Left lung (tissue), 10 donors: Measurements from ENCODE around the gene UNC5C. TPM values are rescaled to one million over a fixed set of nuclear protein-coding genes. Genes with fewer than 3 reads are reported as not detected.

Source experiments
- ATAC-seq: fragments of 200-7000 bp; cut with Tn5 transposase; one replicate; pipeline ENCODE4 v1.9.1; 2020; ENCODE audit warnings: moderate library complexity
- DNase-seq, 4 donors: peaks; one replicate each; pipeline ENCODE4 v3.0.0-alpha.2; 2013 to 2020
- H3K27ac ChIP-seq, 2 donors: fragments of 200-600 bp; sonication (generic) in 1 of 2; one replicate each; pipeline versions ENCODE4 v1.5.0 to v1.8.0; 2020 to 2021
- H3K27me3 ChIP-seq, 2 donors: fragments of 200-600 bp; sonication (generic) in 1 of 2; one replicate each; pipeline versions ENCODE4 v1.5.0 to v1.8.0; 2020 to 2021
- H3K36me3 ChIP-seq, 2 donors: fragments of 200-600 bp; sonication (generic) in 1 of 2; one replicate each; pipeline versions ENCODE4 v1.5.0 to v1.8.0; 2020 to 2021
- H3K4me1 ChIP-seq, 2 donors: fragments of 200-600 bp; one replicate each; pipeline ENCODE4 v1.8.0; 2021
- H3K4me3 ChIP-seq, 2 donors: fragments of 200-600 bp; sonication (generic) in 1 of 2; one replicate each; pipeline versions ENCODE4 v1.5.0 to v1.8.0; 2020 to 2021; ENCODE audit warnings: mild to moderate bottlenecking in 1 of 2
- H3K9me3 ChIP-seq, 2 donors: fragments of 200-600 bp; sonication (generic) in 1 of 2; one replicate each; pipeline versions ENCODE4 v1.5.0 to v1.8.0; 2020 to 2021
- intact Hi-C, 2 donors: fragments of 100-400 bp; cut with DNase I; formaldehyde crosslinking; loops; one replicate each; pipeline versions ENCODE4 v1.11.2 to v1.14.2; 2022
- polyA plus RNA-seq, 6 donors: library from polyadenylated mRNA; unstranded; fragments of 120-200 nt; gene quantifications; one replicate each; pipeline ENCODE4 v1.2.1, GENCODE V29; 2013; ENCODE audit not compliant: insufficient read length in 6 of 6
- total RNA-seq, 2 donors: library from RNA; stranded (reverse); fragmentation: NEBNext Ultra II Directional; extraction: Animal tissue kit (Norgen Biotek cat#: 25700); gene quantifications; one replicate each; pipeline ENCODE4 v1.2.1, GENCODE V29; 2021
- TF ChIP-seq, protein P1 (sequence below), 2 donors: fragments of 200-600 bp; sonication (generic) in 1 of 2; IDR thresholded peaks; one replicate each; pipeline versions ENCODE4 v1.5.0 to v1.8.0; 2021; ENCODE audit warnings: antibody characterized with exemption in 2 of 2
- donor health status: DM: no; HTN: yes; CAD: no.
- donor health status: DM: no; HTN: no; CAD: no.

Gene UNC5C
- total and polyA plus RNA-seq, 8 donors = 9.0 to 49.5 (median 40.5) TPM

DNA sequence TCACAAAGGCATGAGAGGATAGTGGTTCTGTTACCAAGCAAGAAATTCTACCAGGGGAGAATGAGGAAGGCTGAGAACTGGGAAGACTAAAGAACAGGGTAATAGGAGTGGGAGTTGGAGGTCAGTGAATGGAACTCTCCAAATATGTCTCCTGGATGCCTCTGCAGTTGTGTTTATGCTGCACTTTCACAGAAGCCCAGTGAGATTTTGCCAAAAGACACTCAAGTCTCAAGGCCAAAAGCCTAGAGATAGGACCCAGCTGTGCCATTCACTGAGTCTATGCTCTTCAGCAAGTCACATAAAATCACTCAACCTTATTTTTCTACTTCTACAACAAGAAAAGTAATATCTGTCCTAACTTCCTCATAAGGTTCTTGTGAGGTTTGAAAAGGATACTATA, 285.4 kb downstream of the UNC5C start:
- Histone ChIP-seq H3K9me3 (no peaks in the 10 kb centered on the region), H3K4me1 (no peaks in the 10 kb centered on the region), H3K27me3 (no peaks in the 10 kb centered on the region), H3K36me3 (no peaks in the 10 kb centered on the region), H3K27ac (no peak overlapping the region), H3K4me3 (no peak overlapping the region)
- DNase-seq (peak in 1 of 4 donors; percentile 16), ATAC-seq (no peak)
- TF ChIP-seq, protein P1, sequence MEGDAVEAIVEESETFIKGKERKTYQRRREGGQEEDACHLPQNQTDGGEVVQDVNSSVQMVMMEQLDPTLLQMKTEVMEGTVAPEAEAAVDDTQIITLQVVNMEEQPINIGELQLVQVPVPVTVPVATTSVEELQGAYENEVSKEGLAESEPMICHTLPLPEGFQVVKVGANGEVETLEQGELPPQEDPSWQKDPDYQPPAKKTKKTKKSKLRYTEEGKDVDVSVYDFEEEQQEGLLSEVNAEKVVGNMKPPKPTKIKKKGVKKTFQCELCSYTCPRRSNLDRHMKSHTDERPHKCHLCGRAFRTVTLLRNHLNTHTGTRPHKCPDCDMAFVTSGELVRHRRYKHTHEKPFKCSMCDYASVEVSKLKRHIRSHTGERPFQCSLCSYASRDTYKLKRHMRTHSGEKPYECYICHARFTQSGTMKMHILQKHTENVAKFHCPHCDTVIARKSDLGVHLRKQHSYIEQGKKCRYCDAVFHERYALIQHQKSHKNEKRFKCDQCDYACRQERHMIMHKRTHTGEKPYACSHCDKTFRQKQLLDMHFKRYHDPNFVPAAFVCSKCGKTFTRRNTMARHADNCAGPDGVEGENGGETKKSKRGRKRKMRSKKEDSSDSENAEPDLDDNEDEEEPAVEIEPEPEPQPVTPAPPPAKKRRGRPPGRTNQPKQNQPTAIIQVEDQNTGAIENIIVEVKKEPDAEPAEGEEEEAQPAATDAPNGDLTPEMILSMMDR (IDR thresholded peaks at IDR 0.05) = no peak
- intact Hi-C loops = no loop called here

DNA sequence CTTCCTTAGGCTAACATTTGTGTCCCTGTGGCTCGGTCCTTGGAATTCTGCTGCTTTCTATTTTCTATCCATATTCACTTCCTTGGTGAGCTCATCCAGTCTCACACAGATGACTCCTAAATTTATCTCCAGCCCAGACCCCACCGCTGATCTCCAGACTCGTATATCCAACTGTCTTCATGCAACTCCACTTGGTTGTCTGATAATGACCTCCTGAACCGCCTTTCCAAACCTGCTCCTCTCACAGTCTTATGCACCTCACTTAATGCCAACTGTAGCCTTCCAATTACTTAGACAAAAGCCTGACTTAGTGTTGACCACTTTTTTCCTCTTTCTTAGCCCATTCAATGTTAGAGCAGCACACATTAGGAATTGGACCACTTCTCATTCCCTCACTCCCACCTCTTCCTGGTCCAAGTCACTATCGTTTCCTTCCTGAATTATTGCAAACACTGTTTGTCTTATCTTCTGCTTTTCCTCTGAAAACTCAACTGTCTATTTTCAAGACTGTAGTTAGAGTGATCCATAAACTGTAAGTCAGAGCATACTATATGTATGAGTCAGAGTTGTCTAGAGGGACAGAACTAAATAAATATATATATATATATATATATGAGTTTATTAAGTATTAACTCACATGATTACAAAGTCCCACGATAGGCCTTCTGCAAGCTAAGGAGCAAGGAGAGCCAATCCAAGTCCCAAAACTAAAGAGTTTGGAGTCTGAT, 292.5 kb downstream of the UNC5C start:
- DNase-seq (no peak), ATAC-seq (no peak)
- intact Hi-C loops = no loop called here
- no peak overlapping the region for H3K4me3 ChIP-seq
- H3K9me3 ChIP-seq = no peaks in the 10 kb centered on the region
- no peaks in the 10 kb centered on the region for H3K27me3 ChIP-seq
- H3K36me3 ChIP-seq = no peaks in the 10 kb centered on the region
- TF ChIP-seq, protein P1 (IDR thresholded peaks at IDR 0.05) = no peak
- no peaks in the 10 kb centered on the region for H3K4me1 ChIP-seq
- H3K27ac ChIP-seq = no peak overlapping the region

DNA sequence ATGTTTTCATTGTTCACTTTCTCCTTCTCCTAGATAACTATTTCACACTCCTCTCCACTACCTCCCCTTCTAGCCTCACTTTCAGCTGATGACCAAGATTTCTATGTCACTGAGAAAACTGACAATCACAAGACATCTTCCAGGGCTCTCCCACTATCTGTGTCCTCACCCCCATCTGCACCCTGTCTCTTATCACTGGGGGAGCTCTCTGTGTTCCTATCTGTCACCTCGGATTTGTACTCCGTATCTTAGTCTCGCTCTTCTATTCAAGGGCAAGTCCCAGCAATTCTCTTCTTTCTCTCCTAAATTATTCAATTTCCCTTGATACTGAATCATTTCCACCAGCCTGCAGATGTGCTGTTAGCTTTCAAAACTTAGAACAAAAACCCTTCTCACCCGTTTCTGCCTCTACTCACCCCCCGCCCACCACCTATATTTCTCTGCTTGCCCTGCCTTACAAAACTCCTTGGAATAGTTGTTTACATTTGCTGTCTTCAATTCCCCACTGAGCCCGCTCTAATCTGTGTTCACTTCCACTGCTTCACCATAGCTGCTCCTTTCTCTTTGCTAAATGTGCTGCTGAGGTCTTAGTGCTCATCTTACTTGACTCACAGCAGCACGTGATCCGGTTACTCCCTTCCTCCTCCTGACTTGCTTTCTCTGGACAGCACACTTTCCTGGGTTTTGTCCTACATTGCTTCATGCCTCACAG, 293.2 kb downstream of the UNC5C start:
- Histone ChIP-seq H3K4me1 (no peaks in the 10 kb centered on the region), H3K27me3 (no peaks in the 10 kb centered on the region), H3K4me3 (no peak overlapping the region), H3K27ac (no peak overlapping the region), H3K9me3 (no peaks in the 10 kb centered on the region), H3K36me3 (no peaks in the 10 kb centered on the region)
- TF ChIP-seq, protein P1 (IDR thresholded peaks at IDR 0.05) = no peak
- intact Hi-C loops = no loop called here
- DNase-seq (no peak), ATAC-seq (no peak)

DNA sequence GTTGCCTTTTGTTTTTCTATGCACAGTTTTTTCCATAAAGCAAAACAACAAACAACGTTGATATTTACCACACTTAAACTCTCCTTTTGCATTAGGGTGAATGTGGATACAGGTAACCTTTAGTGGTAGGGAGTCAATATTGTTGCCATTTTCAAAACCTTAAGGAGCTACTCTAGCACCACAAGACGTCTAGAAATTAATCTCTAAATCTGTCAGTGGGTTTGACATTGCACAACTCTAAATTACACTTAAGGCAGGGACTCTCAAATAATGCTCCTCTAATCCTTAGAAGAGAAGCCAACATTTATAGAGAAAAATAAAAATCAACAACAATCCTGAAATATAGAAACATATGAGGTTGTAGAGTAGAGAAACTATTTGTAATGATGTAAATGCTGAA, 297.2 kb downstream of the UNC5C start:
- ATAC-seq = peak; percentile 65
- intact Hi-C loops = no loop called here
- Histone ChIP-seq H3K4me3 (no peak overlapping the region), H3K27me3 (no peaks in the 10 kb centered on the region), H3K4me1 (no peaks in the 10 kb centered on the region), H3K36me3 (no peaks in the 10 kb centered on the region), H3K9me3 (no peaks in the 10 kb centered on the region), H3K27ac (no peak overlapping the region)
- DNase-seq = no peak
- TF ChIP-seq, protein P1 (IDR thresholded peaks at IDR 0.05) = no peak

DNA sequence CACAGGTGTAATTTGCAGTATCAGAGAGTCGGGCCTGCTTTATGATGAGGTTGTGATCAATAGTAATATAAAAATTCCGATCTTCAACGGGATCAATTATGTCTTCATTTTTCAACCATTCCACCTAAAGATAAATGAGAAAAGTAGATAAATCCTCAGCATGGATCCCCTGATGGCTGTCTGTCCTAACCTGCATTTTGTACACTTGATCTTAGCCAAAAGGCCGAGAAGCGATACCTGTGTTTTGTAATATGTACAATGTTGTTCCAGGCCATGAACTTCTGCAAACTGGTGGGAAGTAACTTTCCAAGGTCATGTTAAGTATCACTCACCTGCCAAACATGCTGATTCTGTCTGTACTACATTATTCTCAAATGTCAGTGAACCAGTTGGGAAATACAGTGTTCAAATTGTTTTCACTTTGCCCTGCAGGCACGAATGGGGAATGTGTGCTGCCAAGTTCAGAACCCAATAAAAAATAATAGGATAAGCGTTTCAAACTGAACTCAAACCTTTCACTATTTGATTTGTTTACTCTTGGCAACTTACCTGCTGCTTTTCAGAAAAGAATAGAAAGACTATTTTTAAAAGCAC, 298.1 kb downstream of the UNC5C start:
- Histone ChIP-seq H3K36me3 (no peaks in the 10 kb centered on the region), H3K4me1 (no peaks in the 10 kb centered on the region), H3K27ac (no peak overlapping the region), H3K9me3 (no peaks in the 10 kb centered on the region), H3K4me3 (no peak overlapping the region), H3K27me3 (no peaks in the 10 kb centered on the region)
- intact Hi-C loops = no loop called here
- TF ChIP-seq, protein P1 (IDR thresholded peaks at IDR 0.05) = no peak
- ATAC-seq = peak; percentile 68
- DNase-seq = no peak
